ENCODE results near the gene CHMP6.

The CHMP6 gene

GRCh38 chr17:80996422-80997305 is 5.0 kb downstream of the CHMP6 start:
- H3K27ac ChIP-seq (ENCODE audit: insufficient read depth, low read depth, low read length, poor library complexity, severe bottlenecking) = no peak overlapping the region
- peaks cover 7% of the 10 kb centered on the region for H3K27me3 ChIP-seq (ENCODE audit: control insufficient read depth, insufficient read depth, low read length, poor library complexity, severe bottlenecking)
- H3K4me3 ChIP-seq (ENCODE audit: insufficient read depth, low read depth, low read length) = no peak overlapping the region
- H3K36me3 ChIP-seq (ENCODE audit: control insufficient read depth, insufficient read depth, low read length) = peaks cover 12% of the 10 kb centered on the region
- H3K4me1 ChIP-seq (ENCODE audit: control insufficient read depth, insufficient read depth, low read length) = no peaks in the 10 kb centered on the region
- no peaks in the 10 kb centered on the region for H3K9me3 ChIP-seq (ENCODE audit: control insufficient read depth, low read length)
- WGBS, 2 experiments = 95 to 97% methylated on average over 25 of the region's 25 CpGs

DNA sequence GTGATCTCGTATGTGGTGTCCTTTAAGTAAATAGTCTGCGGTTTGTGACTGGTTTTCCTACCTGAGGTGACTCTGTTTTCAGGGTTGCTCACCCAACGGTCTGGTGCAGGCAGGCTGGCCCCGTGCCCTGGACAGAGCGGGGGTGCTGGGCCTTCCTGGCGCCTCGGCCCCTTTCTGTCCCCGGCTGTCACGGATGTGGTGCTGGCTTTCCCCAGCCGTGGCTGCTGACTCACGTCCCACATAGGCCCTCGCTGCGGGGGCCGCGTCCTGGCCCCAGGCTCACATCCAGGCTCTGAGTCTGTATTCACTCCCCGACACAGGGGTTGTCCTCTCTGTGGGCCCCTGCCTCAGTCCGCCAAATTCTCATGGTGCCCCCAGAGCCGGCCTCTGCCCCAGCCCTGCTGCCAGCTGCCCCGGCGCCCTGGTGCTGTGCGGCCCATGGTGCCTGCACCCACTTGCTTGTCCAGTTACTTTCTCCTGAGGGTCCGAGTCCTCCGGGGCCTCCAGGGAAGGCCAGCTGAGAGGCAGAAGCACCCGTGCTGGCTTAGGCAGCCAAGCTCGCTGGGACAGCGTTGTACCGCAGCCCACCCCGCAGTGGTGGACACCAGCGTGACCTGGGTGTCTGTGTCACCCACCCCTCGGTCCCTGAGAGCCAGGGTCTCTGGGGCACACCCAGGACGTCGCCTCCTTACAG is 5.9 kb downstream of the CHMP6 start:
- Histone ChIP-seq H3K27me3 (ENCODE audit: control insufficient read depth, insufficient read depth, low read length, poor library complexity, severe bottlenecking) (peaks cover 3% of the 10 kb centered on the region), H3K4me1 (ENCODE audit: control insufficient read depth, insufficient read depth, low read length) (no peaks in the 10 kb centered on the region), H3K36me3 (ENCODE audit: control insufficient read depth, insufficient read depth, low read length) (peaks cover 12% of the 10 kb centered on the region), H3K4me3 (ENCODE audit: insufficient read depth, low read depth, low read length) (no peak overlapping the region), H3K9me3 (ENCODE audit: control insufficient read depth, low read length) (no peaks in the 10 kb centered on the region), H3K27ac (ENCODE audit: insufficient read depth, low read depth, low read length, poor library complexity, severe bottlenecking) (no peak overlapping the region)
- 95 to 96% methylated on average over 32 of the region's 32 CpGs for WGBS, 2 experiments

DNA sequence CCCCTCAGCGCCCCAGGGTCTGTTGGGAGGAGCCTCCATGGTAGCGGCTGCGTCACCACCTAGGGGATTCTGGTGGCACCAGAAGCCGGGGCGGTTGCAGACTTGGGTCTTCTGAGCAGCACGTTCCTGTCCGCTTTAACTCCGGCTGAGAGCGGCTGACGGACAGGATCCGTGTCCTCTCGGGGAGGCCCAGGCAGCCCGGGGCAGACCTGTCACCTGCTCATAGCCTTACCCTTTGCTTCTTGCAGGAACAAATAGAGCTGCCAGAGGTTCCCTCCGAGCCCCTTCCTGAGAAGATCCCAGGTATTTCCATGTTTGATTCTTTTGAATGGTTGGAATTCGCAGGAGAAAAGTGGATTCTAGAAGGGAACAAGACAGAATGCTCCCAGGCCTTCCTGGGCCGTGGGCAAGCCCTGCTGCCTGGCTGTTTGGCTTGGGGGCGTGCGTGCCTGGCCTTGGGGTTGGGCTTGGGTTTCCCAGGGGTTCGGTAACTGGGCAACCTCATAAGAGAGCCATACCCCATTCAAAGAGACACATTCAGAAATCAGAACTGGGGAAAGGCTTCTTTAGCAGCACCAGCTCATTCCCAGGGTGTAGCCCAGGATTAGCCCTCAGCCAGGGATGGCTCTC is 6.6 kb downstream of the CHMP6 start:
- Histone ChIP-seq H3K9me3 (ENCODE audit: control insufficient read depth, low read length) (no peaks in the 10 kb centered on the region), H3K36me3 (ENCODE audit: control insufficient read depth, insufficient read depth, low read length) (peaks cover 12% of the 10 kb centered on the region), H3K4me3 (ENCODE audit: insufficient read depth, low read depth, low read length) (no peak overlapping the region), H3K4me1 (ENCODE audit: control insufficient read depth, insufficient read depth, low read length) (no peaks in the 10 kb centered on the region), H3K27ac (ENCODE audit: insufficient read depth, low read depth, low read length, poor library complexity, severe bottlenecking) (no peak overlapping the region), H3K27me3 (ENCODE audit: control insufficient read depth, insufficient read depth, low read length, poor library complexity, severe bottlenecking) (peaks cover 8% of the 10 kb centered on the region)
- 95 to 97% methylated on average over 19 of the region's 19 CpGs for WGBS, 2 experiments

DNA sequence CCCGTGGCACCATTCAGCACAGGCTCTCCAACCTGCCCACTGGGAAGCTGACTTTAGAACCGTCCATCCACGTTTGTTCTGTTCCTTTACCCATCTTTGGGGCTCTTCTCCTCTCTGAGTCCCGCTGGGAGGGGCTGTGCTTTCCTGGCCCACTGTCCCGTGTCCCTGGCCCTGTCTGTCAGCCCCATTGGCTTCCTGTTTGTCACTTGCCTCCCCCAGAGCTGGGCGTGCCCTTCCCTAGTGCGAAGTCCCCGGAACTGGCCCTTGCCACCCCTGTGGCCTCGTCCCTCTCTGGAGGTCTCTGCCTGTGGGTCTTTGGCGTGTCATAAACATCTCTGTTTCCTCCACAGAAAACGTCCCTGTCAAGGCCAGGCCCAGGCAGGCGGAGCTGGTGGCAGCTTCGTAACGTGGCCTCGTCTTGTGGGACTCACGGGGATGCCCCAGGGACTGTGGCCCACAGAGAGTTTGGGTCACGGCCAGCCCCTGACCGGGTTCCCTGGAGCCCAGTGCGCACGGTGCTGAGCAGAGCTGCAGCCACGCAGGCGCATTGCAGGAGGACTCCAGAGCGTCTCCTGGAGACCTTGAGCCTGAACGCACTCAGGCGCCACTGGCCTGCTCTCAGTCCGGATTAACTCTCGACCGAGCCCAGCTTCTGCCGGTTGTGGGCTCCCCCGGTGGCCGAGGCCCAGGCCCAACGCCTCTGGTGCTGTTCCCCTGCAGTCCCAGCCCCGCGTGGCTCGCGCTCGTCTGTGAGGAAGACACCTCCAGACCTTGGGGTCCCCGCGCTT is 7.3 kb downstream of the CHMP6 start:
- Histone ChIP-seq H3K9me3 (ENCODE audit: control insufficient read depth, low read length) (no peaks in the 10 kb centered on the region), H3K36me3 (ENCODE audit: control insufficient read depth, insufficient read depth, low read length) (peaks cover 12% of the 10 kb centered on the region)
- 94% methylated on average over 39 of the region's 39 CpGs for WGBS, 2 experiments

DNA sequence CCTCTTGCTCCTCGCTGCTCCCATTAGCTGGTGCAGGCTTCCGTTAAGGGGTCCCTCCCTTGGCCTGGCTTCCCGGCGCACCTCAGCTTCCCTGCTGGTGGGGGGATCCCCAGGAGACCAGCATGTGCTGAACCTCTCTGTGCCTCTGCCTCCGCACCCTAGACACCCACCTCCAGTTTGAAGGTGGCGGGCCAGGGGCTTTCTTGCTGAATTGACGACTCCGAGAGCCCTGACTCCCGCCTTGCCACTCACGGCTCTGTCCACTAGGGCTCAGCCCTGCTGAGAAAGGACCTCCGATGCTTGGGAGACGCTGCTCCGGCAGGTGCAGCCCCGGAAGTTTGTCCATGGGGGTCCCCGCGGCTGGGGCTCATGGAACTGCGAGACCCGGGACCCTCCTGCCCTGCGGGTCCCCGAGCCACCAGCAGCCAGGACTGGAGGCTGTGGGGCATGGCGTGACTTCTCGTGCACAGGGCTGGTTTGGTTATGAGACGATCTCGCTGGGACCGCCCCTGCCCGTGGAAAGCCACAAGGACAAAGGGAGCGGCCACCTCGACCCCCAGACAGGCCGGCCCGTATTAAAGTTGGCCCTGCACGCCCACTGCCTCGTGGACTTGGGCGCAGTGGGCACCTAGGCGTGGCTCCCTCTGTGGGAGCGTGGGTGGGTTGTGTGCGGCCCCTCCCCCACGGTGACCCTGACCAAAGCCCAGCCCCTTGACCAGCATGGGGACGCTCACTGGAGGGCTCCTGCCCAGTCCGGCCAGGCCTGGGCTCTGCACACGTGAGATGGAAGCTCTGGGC is 8.1 kb downstream of the CHMP6 start:
- WGBS, 2 experiments = 95 to 96% methylated on average over 40 of the region's 40 CpGs
- Histone ChIP-seq H3K27me3 (ENCODE audit: control insufficient read depth, insufficient read depth, low read length, poor library complexity, severe bottlenecking) (peaks cover 23% of the 10 kb centered on the region), H3K4me1 (ENCODE audit: control insufficient read depth, insufficient read depth, low read length) (no peaks in the 10 kb centered on the region), H3K27ac (ENCODE audit: insufficient read depth, low read depth, low read length, poor library complexity, severe bottlenecking) (no peak overlapping the region), H3K9me3 (ENCODE audit: control insufficient read depth, low read length) (no peaks in the 10 kb centered on the region), H3K36me3 (ENCODE audit: control insufficient read depth, insufficient read depth, low read length) (peaks cover 12% of the 10 kb centered on the region), H3K4me3 (ENCODE audit: insufficient read depth, low read depth, low read length) (no peak overlapping the region)

More for the DNA sequence above, 7.3 kb downstream of the CHMP6 start:
- H3K4me3 ChIP-seq (ENCODE audit: insufficient read depth, low read depth, low read length) = no peak overlapping the region
- H3K4me1 ChIP-seq (ENCODE audit: control insufficient read depth, insufficient read depth, low read length) = no peaks in the 10 kb centered on the region
- H3K27ac ChIP-seq (ENCODE audit: insufficient read depth, low read depth, low read length, poor library complexity, severe bottlenecking) = no peak overlapping the region
- peaks cover 15% of the 10 kb centered on the region for H3K27me3 ChIP-seq (ENCODE audit: control insufficient read depth, insufficient read depth, low read length, poor library complexity, severe bottlenecking)

DNA sequence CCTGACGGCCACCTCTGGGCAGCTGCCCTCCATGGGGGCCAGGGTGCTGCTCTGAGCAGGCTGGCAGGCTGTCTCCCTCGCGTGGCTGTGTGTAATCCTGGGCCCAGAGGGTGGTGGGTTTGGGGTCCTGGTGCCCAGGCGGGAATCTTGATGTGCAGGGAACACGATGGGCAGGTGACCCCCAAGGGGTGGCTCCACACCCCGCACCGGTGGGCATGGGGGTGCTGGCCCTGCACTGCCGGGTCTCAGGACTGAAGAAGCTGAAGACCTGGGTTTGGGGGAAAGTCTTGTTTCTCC is 8.6 kb downstream of the CHMP6 start:
- Histone ChIP-seq H3K36me3 (ENCODE audit: control insufficient read depth, insufficient read depth, low read length) (peaks cover 12% of the 10 kb centered on the region), H3K27me3 (ENCODE audit: control insufficient read depth, insufficient read depth, low read length, poor library complexity, severe bottlenecking) (peaks cover 29% of the 10 kb centered on the region), H3K9me3 (ENCODE audit: control insufficient read depth, low read length) (no peaks in the 10 kb centered on the region), H3K4me1 (ENCODE audit: control insufficient read depth, insufficient read depth, low read length) (no peaks in the 10 kb centered on the region), H3K4me3 (ENCODE audit: insufficient read depth, low read depth, low read length) (no peak overlapping the region), H3K27ac (ENCODE audit: insufficient read depth, low read depth, low read length, poor library complexity, severe bottlenecking) (no peak overlapping the region)
- 93 to 96% methylated on average over 8 of the region's 8 CpGs for WGBS, 2 experiments

DNA sequence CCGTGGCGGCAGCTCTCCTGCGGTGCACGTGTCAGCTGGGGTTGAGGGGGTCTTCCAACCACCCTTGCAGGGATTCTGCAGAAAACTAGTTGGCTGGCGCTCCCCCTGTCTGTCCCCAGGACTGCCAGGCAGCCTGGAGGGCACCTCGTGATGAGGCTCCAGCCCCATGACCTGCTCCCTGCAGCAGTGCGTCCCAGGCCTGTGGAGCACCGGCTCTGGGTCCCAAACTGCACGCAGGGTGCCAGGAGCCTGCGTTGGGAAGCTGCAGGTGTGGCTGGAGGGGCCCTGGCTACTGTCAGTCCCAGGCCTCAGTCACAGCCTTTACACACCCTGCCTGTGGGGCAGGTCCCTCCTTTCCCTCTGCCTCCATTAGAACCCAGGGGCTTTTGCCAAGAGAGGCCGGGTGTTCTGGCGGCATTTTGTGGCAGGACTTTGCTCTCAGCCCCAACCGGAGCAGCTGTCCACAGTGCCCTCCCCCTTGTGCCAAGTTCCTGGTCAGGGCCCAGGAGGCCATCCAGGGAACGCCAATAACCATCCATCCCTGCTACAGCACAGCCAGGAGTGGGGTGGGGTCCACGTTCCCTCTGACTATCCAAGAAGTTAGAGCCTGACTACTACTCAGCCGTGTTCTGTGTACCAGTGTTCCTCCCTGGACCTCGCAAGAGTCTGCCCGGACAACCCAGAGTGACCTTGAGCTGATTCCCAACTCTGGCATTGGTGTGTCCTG is 9.2 kb downstream of the CHMP6 start:
- WGBS, 2 experiments = 92 to 93% methylated on average over 18 of the region's 18 CpGs
- Histone ChIP-seq H3K4me1 (ENCODE audit: control insufficient read depth, insufficient read depth, low read length) (no peaks in the 10 kb centered on the region), H3K27me3 (ENCODE audit: control insufficient read depth, insufficient read depth, low read length, poor library complexity, severe bottlenecking) (peaks cover 34% of the 10 kb centered on the region), H3K4me3 (ENCODE audit: insufficient read depth, low read depth, low read length) (no peak overlapping the region), H3K36me3 (ENCODE audit: control insufficient read depth, insufficient read depth, low read length) (peaks cover 12% of the 10 kb centered on the region), H3K9me3 (ENCODE audit: control insufficient read depth, low read length) (no peaks in the 10 kb centered on the region), H3K27ac (ENCODE audit: insufficient read depth, low read depth, low read length, poor library complexity, severe bottlenecking) (no peak overlapping the region)

DNA sequence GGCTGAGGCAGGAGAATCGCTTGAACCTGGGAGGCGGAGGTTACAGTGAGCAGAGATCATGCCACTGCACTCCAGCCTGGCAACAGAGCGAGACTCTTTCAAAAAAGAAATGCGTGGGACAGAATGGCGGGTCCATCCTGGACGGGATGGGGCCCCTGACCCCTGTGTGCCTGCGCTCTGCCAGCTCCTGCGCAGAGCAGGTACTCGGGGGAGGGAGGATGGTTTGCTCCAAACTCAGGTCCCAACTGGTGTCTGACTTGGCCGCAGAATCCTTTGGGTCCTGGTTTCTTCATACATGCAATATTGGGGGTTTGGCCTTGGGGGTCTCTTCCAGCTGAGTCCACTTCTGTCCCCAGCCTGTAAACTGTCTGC is 10.4 kb downstream of the CHMP6 start:
- no peaks in the 10 kb centered on the region for H3K4me1 ChIP-seq (ENCODE audit: control insufficient read depth, insufficient read depth, low read length)
- H3K9me3 ChIP-seq (ENCODE audit: control insufficient read depth, low read length) = no peaks in the 10 kb centered on the region
- 89 to 91% methylated on average over 10 of the region's 10 CpGs for WGBS, 2 experiments
- peaks cover 43% of the 10 kb centered on the region for H3K27me3 ChIP-seq (ENCODE audit: control insufficient read depth, insufficient read depth, low read length, poor library complexity, severe bottlenecking)
- no peak overlapping the region for H3K4me3 ChIP-seq (ENCODE audit: insufficient read depth, low read depth, low read length)
- peaks cover 10% of the 10 kb centered on the region for H3K36me3 ChIP-seq (ENCODE audit: control insufficient read depth, insufficient read depth, low read length)
- no peak overlapping the region for H3K27ac ChIP-seq (ENCODE audit: insufficient read depth, low read depth, low read length, poor library complexity, severe bottlenecking)

Data from ectodermal cell (in vitro differentiated cells).